Colonic mucosa (tissue), 4 donors: ENCODE measurements around the gene KRT71. TPM values are rescaled to one million over a fixed set of nuclear protein-coding genes. Genes with fewer than 3 reads are reported as not detected.

Experiments used
- DNase-seq: peaks from one replicate; pipeline ENCODE4 v3.0.0-alpha.2; 2020
- H3K27ac ChIP-seq: fragments of 200-600 bp; one replicate; pipeline ENCODE4 v1.8.0; 2021
- H3K27me3 ChIP-seq: fragments of 200-600 bp; one replicate; pipeline ENCODE4 v1.8.0; 2021
- H3K36me3 ChIP-seq: fragments of 200-600 bp; one replicate; pipeline ENCODE4 v1.8.0; 2021
- H3K4me1 ChIP-seq: fragments of 200-600 bp; one replicate; pipeline ENCODE4 v1.8.0; 2021; ENCODE audit warnings: mild to moderate bottlenecking
- H3K4me3 ChIP-seq: fragments of 200-600 bp; one replicate; pipeline ENCODE4 v1.8.0; 2021
- H3K9ac ChIP-seq, 2 donors: one replicate each; pipeline ENCODE4 v1.7.0; 2013; ENCODE audit warnings: control low read depth in 2 of 2, low read depth in 2 of 2, low read length in 2 of 2
- H3K9me3 ChIP-seq: fragments of 200-600 bp; one replicate; pipeline ENCODE4 v1.8.0; 2021
- CTCF ChIP-seq: fragments of 200-600 bp; IDR thresholded peaks from one replicate; pipeline ENCODE4 v1.8.0; 2022; ENCODE audit warnings: antibody characterized with exemption, mild to moderate bottlenecking
- intact Hi-C: fragments of 100-400 bp; cut with DNase I; formaldehyde crosslinking; loops from one replicate; pipeline ENCODE4 v1.14.1; 2022
- total RNA-seq, 2 donors: library from RNA; stranded (reverse); fragmentation: NEBNext Ultra II Directional in 1 of 2; extraction: Animal tissue kit (Norgen Biotek cat#: 25700) in 1 of 2; gene quantifications; one replicate each; pipeline ENCODE4 v1.2.1, GENCODE V29; 2021
- donor health status: healthy.
- donor health status: DM: no; HTN: no; CAD: no.
- donor health status: DM: no; HTN: no; CAD: no.

KRT71 gene
- total RNA-seq, 2 donors from 2014 or later, result not detected

GRCh38 chr12:52585946-52586345 lies 33.0 kb upstream of the KRT71 start:
- Histone ChIP-seq H3K27me3 (no peaks in the 10 kb centered on the region), H3K9ac (no peak overlapping the region), H3K9me3 (no peaks in the 10 kb centered on the region), H3K4me3 (no peak overlapping the region), H3K4me1 (no peaks in the 10 kb centered on the region), H3K27ac (no peak overlapping the region), H3K36me3 (no peaks in the 10 kb centered on the region)
- intact Hi-C loops, result loop anchor here (10.0 kb wide), 1 partner anchor 399 kb away; no protein-coding TSS in a partner anchor
- DNase-seq, result no peak
- no peak for TF ChIP-seq CTCF

GRCh38 chr12:52585066-52585465 lies 32.1 kb upstream of the KRT71 start:
- H3K9me3 ChIP-seq, result no peaks in the 10 kb centered on the region
- H3K9ac ChIP-seq, result no peak overlapping the region
- no peak for DNase-seq
- no peak overlapping the region for H3K4me3 ChIP-seq
- TF ChIP-seq CTCF, result no peak
- H3K27ac ChIP-seq, result no peak overlapping the region
- intact Hi-C loops, result loop anchor here (10.0 kb wide), 1 partner anchor 400 kb away; no protein-coding TSS in a partner anchor
- no peaks in the 10 kb centered on the region for H3K27me3 ChIP-seq
- H3K36me3 ChIP-seq, result no peaks in the 10 kb centered on the region
- no peaks in the 10 kb centered on the region for H3K4me1 ChIP-seq

- H3K27ac ChIP-seq, result no peak overlapping the region
- no peak overlapping the region for H3K9ac ChIP-seq
- no peaks in the 10 kb centered on the region for H3K4me1 ChIP-seq
- no peaks in the 10 kb centered on the region for H3K27me3 ChIP-seq
- DNase-seq, result no peak
- H3K36me3 ChIP-seq, result no peaks in the 10 kb centered on the region
- no peak for TF ChIP-seq CTCF
- no peaks in the 10 kb centered on the region for H3K9me3 ChIP-seq
- no peak overlapping the region for H3K4me3 ChIP-seq
- intact Hi-C loops, result loop anchor here (5.0 to 10.0 kb wide), 5 partner anchors 212 to 442 kb away; no protein-coding TSS in a partner anchor
Measured at GRCh38 chr12:52584156-52584682, 31.3 kb upstream of the KRT71 start.

GRCh38 chr12:52582971-52583456 lies 30.1 kb upstream of the KRT71 start:
- Histone ChIP-seq H3K9me3 (no peaks in the 10 kb centered on the region), H3K4me3 (no peak overlapping the region), H3K4me1 (no peaks in the 10 kb centered on the region), H3K9ac (no peak overlapping the region), H3K36me3 (no peaks in the 10 kb centered on the region), H3K27ac (no peak overlapping the region), H3K27me3 (no peaks in the 10 kb centered on the region)
- peak; percentile 74 for DNase-seq
- TF ChIP-seq CTCF, result peak; percentile 60
- intact Hi-C loops, result loop anchor here (5.0 to 10.0 kb wide), 5 partner anchors 211 to 441 kb away; no protein-coding TSS in a partner anchor

- intact Hi-C loops, result loop anchor here (5.0 to 10.0 kb wide), 5 partner anchors 210 to 440 kb away; no protein-coding TSS in a partner anchor
- H3K9ac ChIP-seq, result no peak overlapping the region
Measured at GRCh38 chr12:52582486-52582885, 29.5 kb upstream of the KRT71 start.

More at GRCh38 chr12:52582486-52582885, 29.5 kb upstream of the KRT71 start:
- H3K27ac ChIP-seq, result no peak overlapping the region
- no peaks in the 10 kb centered on the region for H3K4me1 ChIP-seq
- no peak for DNase-seq
- no peak overlapping the region for H3K4me3 ChIP-seq
- no peaks in the 10 kb centered on the region for H3K9me3 ChIP-seq
- no peak for TF ChIP-seq CTCF
- H3K27me3 ChIP-seq, result no peaks in the 10 kb centered on the region
- no peaks in the 10 kb centered on the region for H3K36me3 ChIP-seq
